GM23338 (cell line): ENCODE measurements around the gene TEN1. TPM values are rescaled to one million over a fixed set of nuclear protein-coding genes. Genes with fewer than 3 reads are reported as not detected.

Source experiments
- ATAC-seq: fragments of 200-7000 bp; cut with Tn5 transposase; 3 replicates; pipeline ENCODE4 v1.9.1; 2020
- DNase-seq: peaks from one replicate; pipeline ENCODE4 v3.0.0-alpha.2; 2015; ENCODE audit warnings: low spot score
- H2AFZ ChIP-seq: fragments of 200-600 bp; sonication (generic); 2 replicates; pipeline ENCODE4 v1.8.0; 2016; ENCODE audit warnings: antibody characterized with exemption, mild to moderate bottlenecking, moderate library complexity
- H3F3A ChIP-seq: fragments of 200-600 bp; sonication (generic); replicated peaks from 2 replicates; pipeline ENCODE4 v1.8.0; 2017; ENCODE audit warnings: antibody characterized with exemption, mixed run types, low read depth
- H3K27ac ChIP-seq: fragments of 200-600 bp; sonication (generic); 2 replicates; pipeline ENCODE4 v1.6.1; 2016; ENCODE audit warnings: low read depth
- H3K27me3 ChIP-seq: fragments of 200-600 bp; sonication (generic); 2 replicates; pipeline ENCODE4 v1.8.0; 2016; ENCODE audit warnings: mild to moderate bottlenecking, mixed run types, moderate library complexity; ENCODE audit not compliant: insufficient read depth
- H3K36me3 ChIP-seq: fragments of 200-600 bp; sonication (generic); 2 replicates; pipeline ENCODE4 v1.8.0; 2016; ENCODE audit warnings: mild to moderate bottlenecking; ENCODE audit not compliant: insufficient read depth
- H3K4me1 ChIP-seq: fragments of 200-600 bp; sonication (generic); 2 replicates; pipeline ENCODE4 v1.8.0; 2016; ENCODE audit warnings: mild to moderate bottlenecking, moderate library complexity; ENCODE audit not compliant: insufficient read depth
- H3K4me2 ChIP-seq: fragments of 200-600 bp; sonication (generic); 2 replicates; pipeline ENCODE4 v1.7.1; 2017; ENCODE audit warnings: mixed run types
- H3K4me3 ChIP-seq: fragments of 200-600 bp; sonication (generic); 2 replicates; pipeline ENCODE4 v1.6.1; 2016; ENCODE audit warnings: mixed run types
- H3K79me2 ChIP-seq: fragments of 200-600 bp; sonication (generic); replicated peaks from 2 replicates; pipeline ENCODE4 v1.8.0; 2017; ENCODE audit warnings: mild to moderate bottlenecking; ENCODE audit not compliant: insufficient read depth
- H3K9me2 ChIP-seq: fragments of 200-600 bp; sonication (generic); 2 replicates; pipeline ENCODE4 v1.8.0; 2017; ENCODE audit not compliant: insufficient read depth
- H4K20me1 ChIP-seq: fragments of 200-600 bp; sonication (generic); replicated peaks from 2 replicates; pipeline ENCODE4 v1.8.0; 2017; ENCODE audit warnings: mild to moderate bottlenecking; ENCODE audit not compliant: insufficient read depth
- H3K27ac Mint-ChIP-seq: 2 replicates; pipeline ENCODE4 v1.8.0; 2020; ENCODE audit warnings: inconsistent platforms, mild to moderate bottlenecking, moderate library complexity, mixed read lengths
- H3K27me3 Mint-ChIP-seq: 3 replicates; pipeline ENCODE4 v1.8.0; 2022; ENCODE audit warnings: low read depth, mild to moderate bottlenecking, moderate library complexity, mixed read lengths, inconsistent platforms; ENCODE audit not compliant: insufficient read depth, poor library complexity
- H3K36me3 Mint-ChIP-seq: 3 replicates; pipeline ENCODE4 v1.8.0; 2021; ENCODE audit warnings: low read depth, mild to moderate bottlenecking, inconsistent platforms, moderate library complexity, mixed read lengths
- H3K4me1 Mint-ChIP-seq: 3 replicates; pipeline ENCODE4 v1.8.0; 2020; ENCODE audit warnings: mild to moderate bottlenecking, inconsistent platforms, mixed read lengths
- H3K4me3 Mint-ChIP-seq: 3 replicates; pipeline ENCODE4 v1.8.0; 2021; ENCODE audit warnings: moderate library complexity, mild to moderate bottlenecking, inconsistent platforms, mixed read lengths
- H3K9me3 Mint-ChIP-seq: 3 replicates; pipeline ENCODE4 v1.8.0; 2020; ENCODE audit warnings: moderate library complexity, mild to moderate bottlenecking, inconsistent platforms, mixed read lengths
- CREB1 ChIP-seq: fragments of 250-450 bp; sonication (Bioruptor Pico); IDR thresholded peaks from 2 replicates; pipeline ENCODE4 v1.5.0; 2020; ENCODE audit warnings: low read depth, mild to moderate bottlenecking, moderate library complexity
- CTCF ChIP-seq, 2 experiments: fragments of 200-600 bp in 1 of 2; sonication (generic) in 1 of 2; conservative IDR thresholded peaks; 2 replicates each; pipeline versions ENCODE4 v1.5.1 to v1.6.1; 2016 to 2017; ENCODE audit warnings: antibody characterized with exemption in 2 of 2, low read depth in 2 of 2, mild to moderate bottlenecking in 2 of 2, moderate library complexity in 1 of 2
- EZH2 ChIP-seq: fragments of 200-600 bp; sonication (generic); IDR thresholded peaks from one replicate; pipeline ENCODE4 v1.8.0; 2017; ENCODE audit warnings: antibody characterized with exemption, mild to moderate bottlenecking, low read depth; ENCODE audit not compliant: unreplicated experiment
- EZH2phosphoT487 ChIP-seq: fragments of 200-600 bp; sonication (generic); IDR thresholded peaks from one replicate; pipeline ENCODE4 v1.8.1; 2018; ENCODE audit warnings: antibody characterized with exemption; ENCODE audit not compliant: unreplicated experiment
- JUNB ChIP-seq: IDR thresholded peaks from one replicate; pipeline ENCODE4 v1.6.1; 2016; ENCODE audit warnings: antibody characterized with exemption; ENCODE audit not compliant: unreplicated experiment
- NANOG ChIP-seq: IDR thresholded peaks from 2 replicates; pipeline ENCODE4 v1.6.1; 2016; ENCODE audit warnings: antibody characterized with exemption, borderline replicate concordance
- POLR2AphosphoS5 ChIP-seq: IDR thresholded peaks from 2 replicates; pipeline ENCODE4 v1.6.1; 2016; ENCODE audit warnings: antibody characterized with exemption, low read depth
- STAT1 ChIP-seq: IDR thresholded peaks from one replicate; pipeline ENCODE4 v1.6.1; 2016; ENCODE audit warnings: antibody characterized with exemption; ENCODE audit not compliant: unreplicated experiment
- ZNF114 ChIP-seq: fragments of 250-450 bp; sonication (Bioruptor Pico); IDR thresholded peaks from 2 replicates; pipeline ENCODE4 v1.5.0; 2020; ENCODE audit warnings: mild to moderate bottlenecking, moderate library complexity
- ZNF331 ChIP-seq: fragments of 250-450 bp; sonication (Bioruptor Pico); IDR thresholded peaks from 2 replicates; pipeline ENCODE4 v1.5.0; 2020; ENCODE audit warnings: low read depth, mild to moderate bottlenecking, moderate library complexity
- ZNF462 ChIP-seq: fragments of 250-450 bp; sonication (Bioruptor Pico); IDR thresholded peaks from 2 replicates; pipeline ENCODE4 v1.5.0; 2020; ENCODE audit warnings: mild to moderate bottlenecking, moderate library complexity
- polyA plus RNA-seq: library from polyadenylated mRNA; unstranded; fragments of >200 nt; fragmentation: Nextera tagmentation; extraction: Ambion mirVana; gene quantifications from 2 replicates; pipeline ENCODE4 v1.2.1, GENCODE V29; 2016
- total RNA-seq: library from RNA; depleted of rRNA; stranded (reverse); fragments of >200 nt; shearing (Covaris generic); gene quantifications from 2 replicates; pipeline ENCODE4 v1.2.3, GENCODE V29; 2014
- TF ChIP-seq, protein P1 (sequence below): IDR thresholded peaks from 2 replicates; pipeline ENCODE4 v1.6.1; 2016; ENCODE audit warnings: antibody characterized with exemption
- TF ChIP-seq, protein P2 (sequence below): IDR thresholded peaks from one replicate; pipeline ENCODE4 v1.6.1; 2018; ENCODE audit warnings: antibody characterized with exemption; ENCODE audit not compliant: unreplicated experiment

Gene TEN1
- total and polyA plus RNA-seq, 2 experiments from 2014 or later, result 11.3 to 14.1 TPM

DNA sequence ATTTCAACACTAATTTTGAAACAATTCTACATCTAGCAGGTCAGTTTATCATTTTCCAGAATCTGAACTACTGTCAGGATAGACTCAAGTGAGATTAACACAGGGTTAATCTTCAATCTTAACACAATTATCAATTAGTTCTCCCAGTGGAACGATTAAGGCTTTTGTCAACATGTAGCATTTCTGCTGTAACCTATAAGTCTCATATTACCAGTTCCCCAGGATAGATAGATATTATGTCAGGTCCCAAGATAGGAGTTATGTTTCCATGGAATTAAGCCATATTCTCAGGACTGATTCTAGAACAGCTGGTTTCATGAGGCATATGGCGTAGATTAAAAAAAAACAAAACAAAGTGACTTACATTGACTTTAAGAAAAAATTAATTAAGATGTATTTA, 33.8 kb upstream of the TEN1 start:
- peaks cover 7% of the 10 kb centered on the region; the same call in 1 of the 2 replicates for H3K36me3 ChIP-seq

More for the DNA sequence above, 33.8 kb upstream of the TEN1 start:
- peaks cover 17% of the 10 kb centered on the region; the same call in 1 of the 2 replicates for H3K4me1 ChIP-seq
- Mint-ChIP-seq H3K36me3 (peaks cover 32% of the 10 kb centered on the region; the same call in 2 of the 3 replicates), H3K9me3 (no peaks in the 10 kb centered on the region), H3K27me3 (peaks cover 3% of the 10 kb centered on the region), H3K4me1 (peaks cover 15% of the 10 kb centered on the region; the same call in 2 of the 3 replicates), H3K27ac (no peak overlapping the region), H3K4me3 (no peak overlapping the region)
- H3F3A ChIP-seq, result peaks cover 13% of the 10 kb centered on the region; the same call in 1 of the 2 replicates
- no peak overlapping the region for H3K4me2 ChIP-seq
- H3K4me3 ChIP-seq, result no peak overlapping the region
- ATAC-seq, result no peak
- H3K27me3 ChIP-seq, result no peaks in the 10 kb centered on the region
- H3K79me2 ChIP-seq, result no peaks in the 10 kb centered on the region
- H3K9me2 ChIP-seq, result no peaks in the 10 kb centered on the region
- H4K20me1 ChIP-seq, result no peaks in the 10 kb centered on the region
- no peak overlapping the region for H2AFZ ChIP-seq
- TF ChIP-seq EZH2phosphoT487, result no peak
- no peak for TF ChIP-seq ZNF462 (CRISPR knock-in tag)
- TF ChIP-seq ZNF331 (CRISPR knock-in tag), result no peak
- TF ChIP-seq STAT1, result no peak
- TF ChIP-seq EZH2, result no peak
- no peak for TF ChIP-seq ZNF114 (CRISPR knock-in tag)
- TF ChIP-seq, protein P1, sequence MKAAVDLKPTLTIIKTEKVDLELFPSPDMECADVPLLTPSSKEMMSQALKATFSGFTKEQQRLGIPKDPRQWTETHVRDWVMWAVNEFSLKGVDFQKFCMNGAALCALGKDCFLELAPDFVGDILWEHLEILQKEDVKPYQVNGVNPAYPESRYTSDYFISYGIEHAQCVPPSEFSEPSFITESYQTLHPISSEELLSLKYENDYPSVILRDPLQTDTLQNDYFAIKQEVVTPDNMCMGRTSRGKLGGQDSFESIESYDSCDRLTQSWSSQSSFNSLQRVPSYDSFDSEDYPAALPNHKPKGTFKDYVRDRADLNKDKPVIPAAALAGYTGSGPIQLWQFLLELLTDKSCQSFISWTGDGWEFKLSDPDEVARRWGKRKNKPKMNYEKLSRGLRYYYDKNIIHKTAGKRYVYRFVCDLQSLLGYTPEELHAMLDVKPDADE, result no peak
- TF ChIP-seq POLR2AphosphoS5, result no peak
- no peak for TF ChIP-seq JUNB
- TF ChIP-seq CREB1 (CRISPR knock-in tag), result no peak
- TF ChIP-seq CTCF (conservative IDR thresholded peaks at IDR 0.05; ENCODE audit: low read depth in 2 of 2), result no peak
- no peak for TF ChIP-seq NANOG
- TF ChIP-seq, protein P2, sequence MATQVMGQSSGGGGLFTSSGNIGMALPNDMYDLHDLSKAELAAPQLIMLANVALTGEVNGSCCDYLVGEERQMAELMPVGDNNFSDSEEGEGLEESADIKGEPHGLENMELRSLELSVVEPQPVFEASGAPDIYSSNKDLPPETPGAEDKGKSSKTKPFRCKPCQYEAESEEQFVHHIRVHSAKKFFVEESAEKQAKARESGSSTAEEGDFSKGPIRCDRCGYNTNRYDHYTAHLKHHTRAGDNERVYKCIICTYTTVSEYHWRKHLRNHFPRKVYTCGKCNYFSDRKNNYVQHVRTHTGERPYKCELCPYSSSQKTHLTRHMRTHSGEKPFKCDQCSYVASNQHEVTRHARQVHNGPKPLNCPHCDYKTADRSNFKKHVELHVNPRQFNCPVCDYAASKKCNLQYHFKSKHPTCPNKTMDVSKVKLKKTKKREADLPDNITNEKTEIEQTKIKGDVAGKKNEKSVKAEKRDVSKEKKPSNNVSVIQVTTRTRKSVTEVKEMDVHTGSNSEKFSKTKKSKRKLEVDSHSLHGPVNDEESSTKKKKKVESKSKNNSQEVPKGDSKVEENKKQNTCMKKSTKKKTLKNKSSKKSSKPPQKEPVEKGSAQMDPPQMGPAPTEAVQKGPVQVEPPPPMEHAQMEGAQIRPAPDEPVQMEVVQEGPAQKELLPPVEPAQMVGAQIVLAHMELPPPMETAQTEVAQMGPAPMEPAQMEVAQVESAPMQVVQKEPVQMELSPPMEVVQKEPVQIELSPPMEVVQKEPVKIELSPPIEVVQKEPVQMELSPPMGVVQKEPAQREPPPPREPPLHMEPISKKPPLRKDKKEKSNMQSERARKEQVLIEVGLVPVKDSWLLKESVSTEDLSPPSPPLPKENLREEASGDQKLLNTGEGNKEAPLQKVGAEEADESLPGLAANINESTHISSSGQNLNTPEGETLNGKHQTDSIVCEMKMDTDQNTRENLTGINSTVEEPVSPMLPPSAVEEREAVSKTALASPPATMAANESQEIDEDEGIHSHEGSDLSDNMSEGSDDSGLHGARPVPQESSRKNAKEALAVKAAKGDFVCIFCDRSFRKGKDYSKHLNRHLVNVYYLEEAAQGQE, result no peak
- no peak overlapping the region for H3K27ac ChIP-seq
- no peak for DNase-seq
